Trophoblast cell (in vitro differentiated cells and primary cell): ENCODE measurements around the gene C5orf46.

Source experiments
- DNase-seq, 2 donors: peaks; one replicate each; pipeline ENCODE4 v3.0.0-alpha.2; 2016
- H2AFZ ChIP-seq: 2 replicates; pipeline ENCODE4 v1.6.1; 2013; ENCODE audit warnings: low read length, moderate library complexity, mild to moderate bottlenecking; ENCODE audit not compliant: insufficient read depth, poor library complexity
- H2AK5ac ChIP-seq: 2 replicates; pipeline ENCODE4 v1.6.1; 2013; ENCODE audit warnings: mild to moderate bottlenecking, low read length
- H2BK120ac ChIP-seq: 2 replicates; pipeline ENCODE4 v1.6.1; 2013; ENCODE audit warnings: low read length, mild to moderate bottlenecking, moderate library complexity; ENCODE audit not compliant: insufficient read depth, poor library complexity
- H2BK12ac ChIP-seq: 2 replicates; pipeline ENCODE4 v1.6.1; 2013; ENCODE audit warnings: mild to moderate bottlenecking, low read length, moderate library complexity
- H2BK5ac ChIP-seq: 2 replicates; pipeline ENCODE4 v1.6.1; 2013; ENCODE audit warnings: low read length, low read depth, moderate library complexity, mild to moderate bottlenecking; ENCODE audit not compliant: poor library complexity
- H3K14ac ChIP-seq: 2 replicates; pipeline ENCODE4 v1.6.1; 2013; ENCODE audit warnings: mild to moderate bottlenecking, low read length
- H3K18ac ChIP-seq: 2 replicates; pipeline ENCODE4 v1.6.1; 2013; ENCODE audit warnings: mild to moderate bottlenecking, low read length
- H3K23ac ChIP-seq: 2 replicates; pipeline ENCODE4 v1.6.1; 2013; ENCODE audit warnings: low read length
- H3K27ac ChIP-seq: 2 replicates; pipeline ENCODE4 v1.5.1; 2013; ENCODE audit warnings: low read depth, mild to moderate bottlenecking, inconsistent platforms, low read length, moderate library complexity
- H3K27me3 ChIP-seq: 2 replicates; pipeline ENCODE4 v1.6.1; 2013; ENCODE audit warnings: inconsistent platforms, mild to moderate bottlenecking, low read length, moderate library complexity; ENCODE audit not compliant: insufficient read depth
- H3K36me3 ChIP-seq, 2 experiments: 1 replicate in 1 of 2; 2 replicates in 1 of 2; pipeline ENCODE4 v1.6.1; 2013; ENCODE audit warnings: low read length in 2 of 2, mild to moderate bottlenecking in 2 of 2, moderate library complexity in 1 of 2; ENCODE audit not compliant: insufficient read depth in 2 of 2, control insufficient read depth in 1 of 2
- H3K4ac ChIP-seq: 2 replicates; pipeline ENCODE4 v1.6.1; 2013; ENCODE audit warnings: low read depth, mild to moderate bottlenecking, low read length, moderate library complexity
- H3K4me1 ChIP-seq, 2 experiments: 1 replicate in 1 of 2; 2 replicates in 1 of 2; pipeline ENCODE4 v1.6.1; 2013; ENCODE audit warnings: low read length in 2 of 2, mild to moderate bottlenecking in 2 of 2, moderate library complexity in 1 of 2; ENCODE audit not compliant: insufficient read depth in 2 of 2, control insufficient read depth in 1 of 2
- H3K4me2 ChIP-seq: 2 replicates; pipeline ENCODE4 v1.6.1; 2013; ENCODE audit warnings: inconsistent platforms, mild to moderate bottlenecking, low read length, moderate library complexity
- H3K4me3 ChIP-seq: 2 replicates; pipeline ENCODE4 v1.5.1; 2013; ENCODE audit warnings: mild to moderate bottlenecking, low read depth, low read length, inconsistent platforms
- H3K79me1 ChIP-seq: one replicate; pipeline ENCODE4 v1.6.1; 2013; ENCODE audit warnings: low read length
- H3K79me2 ChIP-seq: 2 replicates; pipeline ENCODE4 v1.6.1; 2013; ENCODE audit warnings: low read length, mild to moderate bottlenecking; ENCODE audit not compliant: control insufficient read depth, insufficient read depth, poor library complexity
- H3K9ac ChIP-seq: 2 replicates; pipeline ENCODE4 v1.6.1; 2013; ENCODE audit warnings: mild to moderate bottlenecking, low read length
- H3K9me3 ChIP-seq: 2 replicates; pipeline ENCODE4 v1.6.1; 2013; ENCODE audit warnings: low read depth, mild to moderate bottlenecking, control low read depth, inconsistent platforms, low read length; ENCODE audit not compliant: insufficient read depth
- H4K12ac ChIP-seq: 2 replicates; pipeline ENCODE4 v1.6.1; 2013; ENCODE audit warnings: low read depth, mild to moderate bottlenecking, low read length, moderate library complexity
- H4K8ac ChIP-seq: 2 replicates; pipeline ENCODE4 v1.6.1; 2013; ENCODE audit warnings: low read depth, mild to moderate bottlenecking, low read length, moderate library complexity
- H4K91ac ChIP-seq: one replicate; pipeline ENCODE4 v1.6.1; 2013; ENCODE audit warnings: low read depth, mild to moderate bottlenecking, low read length, moderate library complexity
- WGBS: extraction: QIAGEN DNeasy Blood & Tissue Kit; methylation state at CpG from one replicate; pipeline ENCODE4 v1.1.7; 2013; ENCODE audit warnings: missing lambda C conversion rate; ENCODE audit not compliant: insufficient read length, insufficient coverage; ENCODE audit errors: extremely low coverage; 5-methylcytosine and 5-hydroxymethylcytosine counted together

Gene C5orf46

DNA sequence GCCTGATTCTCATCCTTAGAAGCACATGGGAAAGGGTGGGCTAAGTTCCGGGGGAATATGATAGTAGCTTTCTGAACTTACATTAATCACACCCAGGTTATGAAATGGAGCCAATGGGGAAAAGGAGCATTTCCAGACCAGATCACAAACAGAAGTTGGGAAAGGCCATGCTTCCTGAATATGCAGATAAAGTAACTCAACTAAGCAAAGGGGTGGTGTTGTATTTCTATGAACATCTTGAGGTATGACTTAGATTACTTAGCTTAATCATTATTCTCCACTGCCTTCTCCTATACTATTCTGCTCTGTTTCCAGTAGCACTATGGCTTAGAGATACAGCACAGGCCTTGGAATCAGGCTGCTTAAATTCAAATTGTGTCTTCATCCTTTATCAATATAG is 10.5 kb downstream of the C5orf46 start:
- Histone ChIP-seq H3K9me3 (no peaks in the 10 kb centered on the region), H2BK5ac (no peak overlapping the region), H3K23ac (no peak overlapping the region), H3K4me2 (no peak overlapping the region), H3K14ac (no peak overlapping the region), H3K79me1 (peaks cover 13% of the 10 kb centered on the region), H2AFZ (no peak overlapping the region), H4K91ac (peak overlapping the region; percentile 37), H3K79me2 (peaks cover 4% of the 10 kb centered on the region), H3K4ac (no peak overlapping the region), H3K4me1 (peaks cover 6 to 13% of the 10 kb centered on the region in 2 experiments), H4K8ac (no peak overlapping the region), H3K27me3 (no peaks in the 10 kb centered on the region), H3K9ac (no peak overlapping the region), H3K18ac (no peak overlapping the region), H3K4me3 (no peak overlapping the region), H4K12ac (no peak overlapping the region), H3K36me3 (peaks cover 4 to 7% of the 10 kb centered on the region in 2 experiments), H2BK12ac (no peak overlapping the region), H2AK5ac (no peak overlapping the region), H2BK120ac (no peak overlapping the region), H3K27ac (no peak overlapping the region)
- no peak for DNase-seq
- no CpG with 5 or more reads among the region's 1 CpG for WGBS

DNA sequence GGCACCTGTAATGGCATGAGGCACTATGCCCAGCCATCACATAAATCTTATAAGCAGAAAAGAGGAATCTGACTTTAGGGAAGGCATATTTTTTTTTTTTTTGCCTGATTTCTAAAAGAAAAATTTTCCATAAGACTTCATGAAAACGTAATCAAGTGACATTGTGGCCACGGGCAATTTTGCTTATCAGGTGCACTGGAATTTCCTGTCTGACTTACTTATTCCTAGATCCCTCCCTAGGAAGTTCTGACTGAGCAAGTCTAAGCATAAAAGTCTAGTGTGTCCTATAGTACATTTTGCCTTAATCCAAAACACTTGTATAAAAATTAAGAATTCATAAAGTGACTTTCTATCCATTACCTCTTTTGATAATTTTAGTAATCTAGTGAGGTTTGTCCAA is 12.5 kb downstream of the C5orf46 start:
- peak overlapping the region; percentile 99 for H2BK5ac ChIP-seq
- peak; percentile 89 to 92 for DNase-seq
- H3K4me3 ChIP-seq, result no peak overlapping the region

GRCh38 chr5:147892696-147893296 is 13.5 kb downstream of the C5orf46 start:
- H4K91ac ChIP-seq, result no peak overlapping the region
- no peak overlapping the region for H3K18ac ChIP-seq
- H3K79me2 ChIP-seq, result peaks cover 4% of the 10 kb centered on the region
- H3K4me1 ChIP-seq, result peaks cover 6 to 17% of the 10 kb centered on the region in 2 experiments
- H4K12ac ChIP-seq, result no peak overlapping the region
- H2BK5ac ChIP-seq, result peak overlapping the region; percentile 99
- no peak overlapping the region for H2AFZ ChIP-seq
- no CpG with 5 or more reads among the region's 3 CpGs for WGBS
- H2AK5ac ChIP-seq, result no peak overlapping the region
- H2BK120ac ChIP-seq, result peak overlapping the region; percentile 98
- H3K36me3 ChIP-seq, result peaks cover 4 to 6% of the 10 kb centered on the region in 2 experiments
- no peak overlapping the region for H3K9ac ChIP-seq
- H4K8ac ChIP-seq, result no peak overlapping the region
- peak; percentile 82 to 95 for DNase-seq
- no peak overlapping the region for H3K4ac ChIP-seq
- H3K79me1 ChIP-seq, result peaks cover 14% of the 10 kb centered on the region
- H3K27ac ChIP-seq, result peak overlapping the region; percentile 98
- no peak overlapping the region for H3K23ac ChIP-seq
- H3K9me3 ChIP-seq, result no peaks in the 10 kb centered on the region
- no peak overlapping the region for H3K4me2 ChIP-seq
- H3K4me3 ChIP-seq, result no peak overlapping the region
- no peak overlapping the region for H3K14ac ChIP-seq
- no peaks in the 10 kb centered on the region for H3K27me3 ChIP-seq
- no peak overlapping the region for H2BK12ac ChIP-seq

More for the DNA sequence above, 12.5 kb downstream of the C5orf46 start:
- peaks cover 6 to 13% of the 10 kb centered on the region in 2 experiments for H3K4me1 ChIP-seq
- H3K9me3 ChIP-seq, result no peaks in the 10 kb centered on the region
- no peaks in the 10 kb centered on the region for H3K27me3 ChIP-seq
- H2BK120ac ChIP-seq, result peak overlapping the region; percentile 98
- H3K4ac ChIP-seq, result peak overlapping the region; percentile 99
- peaks cover 4% of the 10 kb centered on the region for H3K79me2 ChIP-seq
- WGBS, result no CpG with 5 or more reads among the region's 2 CpGs
- H3K9ac ChIP-seq, result no peak overlapping the region
- peak overlapping the region; percentile 95 for H4K8ac ChIP-seq
- H3K14ac ChIP-seq, result peak overlapping the region; percentile 100
- no peak overlapping the region for H3K23ac ChIP-seq
- peak overlapping the region; percentile 100 for H2AK5ac ChIP-seq
- H2AFZ ChIP-seq, result peak overlapping the region; percentile 94
- H3K4me2 ChIP-seq, result no peak overlapping the region
- peaks cover 13% of the 10 kb centered on the region for H3K79me1 ChIP-seq
- peak overlapping the region; percentile 94 for H3K18ac ChIP-seq
- H4K12ac ChIP-seq, result peak overlapping the region; percentile 97
- H2BK12ac ChIP-seq, result peak overlapping the region; percentile 99
- peak overlapping the region; percentile 100 for H4K91ac ChIP-seq
- H3K36me3 ChIP-seq, result peaks cover 4 to 6% of the 10 kb centered on the region in 2 experiments
- peak overlapping the region; percentile 98 for H3K27ac ChIP-seq

DNA sequence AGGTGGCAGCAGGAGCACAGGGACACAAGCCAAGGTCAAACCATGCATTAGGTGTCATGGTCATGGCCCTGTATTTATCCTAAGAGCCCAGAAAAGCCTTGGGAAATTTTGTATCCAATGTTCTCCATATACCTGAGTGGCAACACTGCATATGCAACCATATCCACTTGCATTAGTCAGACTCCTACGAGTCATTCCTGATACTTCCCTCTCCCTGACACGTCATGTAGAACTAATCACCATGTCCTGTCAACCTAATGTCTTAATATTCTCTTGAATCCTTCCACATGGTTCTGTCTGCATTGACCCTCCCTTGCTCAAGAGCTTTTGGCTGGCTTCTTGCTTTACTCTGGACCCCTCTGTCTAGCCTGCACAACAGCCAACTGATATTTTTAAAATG is 18.4 kb downstream of the C5orf46 start:
- Histone ChIP-seq H3K79me1 (peaks cover 6% of the 10 kb centered on the region), H4K12ac (no peak overlapping the region), H4K8ac (peak overlapping the region; percentile 32), H3K4me1 (peaks cover 0 to 9% of the 10 kb centered on the region in 2 experiments), H2BK12ac (no peak overlapping the region), H3K23ac (no peak overlapping the region), H3K9ac (no peak overlapping the region), H4K91ac (peak overlapping the region; percentile 10), H2BK5ac (no peak overlapping the region), H3K4me3 (no peak overlapping the region), H3K79me2 (no peaks in the 10 kb centered on the region), H3K36me3 (peaks cover 0 to 2% of the 10 kb centered on the region in 2 experiments), H3K14ac (no peak overlapping the region), H3K27me3 (no peaks in the 10 kb centered on the region), H3K4me2 (no peak overlapping the region), H2BK120ac (no peak overlapping the region), H3K9me3 (no peaks in the 10 kb centered on the region), H3K18ac (no peak overlapping the region), H3K27ac (no peak overlapping the region), H2AK5ac (no peak overlapping the region), H3K4ac (no peak overlapping the region), H2AFZ (no peak overlapping the region)
- WGBS, result no CpG with 5 or more reads among the region's 2 CpGs
- peak in 1 of 2 donors; percentile 39 for DNase-seq
